Measurements from ENCODE around the gene RRBP1. TPM values are rescaled to one million over a fixed set of nuclear protein-coding genes. Genes with fewer than 3 reads are reported as not detected.

Gene RRBP1
- total RNA-seq (2014; rRNA removed; shearing (Covaris generic)) = 104 and 136 TPM in 2 replicates

DNA sequence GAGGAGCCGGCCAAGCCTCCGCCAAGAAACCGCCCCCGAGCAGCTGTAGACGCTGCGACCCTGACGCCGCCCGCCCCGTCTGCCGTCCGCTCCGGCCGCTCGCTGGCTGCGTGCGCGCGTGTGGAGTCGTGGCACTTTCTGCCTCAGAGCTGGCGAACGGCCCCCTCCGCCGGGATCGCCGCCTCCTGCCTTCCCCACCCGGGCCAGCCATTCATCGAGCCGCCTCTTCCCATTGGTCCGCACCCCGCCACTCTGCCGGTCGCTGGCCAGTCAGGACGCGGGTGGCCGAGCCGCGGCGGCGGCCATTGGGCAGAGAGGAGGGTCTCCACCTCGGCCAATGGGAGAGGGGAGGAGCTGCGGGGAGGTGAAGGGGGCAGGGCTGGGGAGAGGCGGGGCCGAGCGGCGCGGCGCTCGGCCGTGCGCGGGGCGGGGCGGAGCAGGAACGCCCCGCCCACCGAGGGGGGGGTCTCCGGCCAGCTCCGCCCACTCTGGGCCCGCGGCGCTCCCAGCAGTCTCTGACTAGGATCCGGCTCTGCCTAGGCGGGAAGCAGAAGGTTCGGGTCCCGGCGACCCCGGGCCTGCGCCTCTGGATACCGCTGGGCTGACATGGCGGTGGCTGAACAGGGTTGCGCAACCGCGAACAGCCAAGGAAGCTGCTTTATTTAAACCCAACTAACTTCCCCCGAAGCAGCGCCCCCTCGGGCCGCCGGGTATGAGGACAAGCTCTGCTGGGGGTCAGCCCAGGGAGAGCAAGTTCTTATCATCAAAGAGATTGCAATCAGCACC, at the start of gene RRBP1:
RRBP1 (minus strand) TSS at position 140 of the 786 bp plus-strand sequence. CDS start 21,735 bp downstream, outside the sequence.
- DNase-seq (ENCODE audit: low spot score) = peak; percentile 94

DNA sequence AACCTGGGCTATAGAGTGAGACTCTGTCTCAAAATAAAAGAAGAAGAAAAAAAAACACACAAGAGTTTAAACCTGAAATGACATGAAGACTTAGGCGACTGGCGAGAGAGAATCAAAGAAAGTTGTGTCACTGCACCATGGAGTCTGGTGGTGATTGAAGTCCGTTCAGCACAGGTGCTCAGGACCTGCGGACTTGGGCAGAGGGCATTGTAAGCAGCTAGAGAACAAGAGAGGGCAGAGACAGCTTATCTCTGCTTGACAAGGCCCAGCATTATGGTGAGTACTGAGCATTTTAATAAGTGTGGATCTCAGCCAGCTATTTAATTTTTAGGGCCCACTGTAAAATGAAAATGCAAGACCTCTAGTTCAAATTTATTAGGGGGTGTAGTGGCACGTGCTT, 49.2 kb upstream of the RRBP1 start:
- no peak for DNase-seq (ENCODE audit: low spot score)

DNA sequence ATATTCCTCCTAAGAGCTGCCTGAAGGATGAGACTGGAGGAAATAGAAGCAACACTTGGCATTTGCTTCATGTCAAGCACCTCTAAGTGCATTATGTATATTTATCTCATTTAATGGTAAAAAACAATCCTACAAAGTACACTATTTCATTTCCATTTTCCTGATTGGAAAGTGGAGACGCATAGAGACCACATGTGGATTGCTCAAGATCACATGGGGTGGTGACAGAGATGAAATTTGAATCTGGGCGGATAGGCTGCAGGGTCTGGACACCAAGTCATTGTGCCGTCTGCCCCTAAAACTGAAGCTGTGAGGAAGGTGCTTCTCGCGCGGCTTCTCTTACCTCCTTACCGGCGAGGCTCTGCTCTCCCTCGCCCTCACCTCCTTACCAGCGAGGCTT, 48.0 kb upstream of the RRBP1 start:
- DNase-seq (ENCODE audit: low spot score) = no peak

GRCh38 chr20:17728074-17728473, 46.0 kb upstream of the RRBP1 start:
- DNase-seq (ENCODE audit: low spot score) = no peak

GRCh38 chr20:17727351-17727750, 45.3 kb upstream of the RRBP1 start:
- DNase-seq (ENCODE audit: low spot score) = no peak

- no peak for DNase-seq (ENCODE audit: low spot score)
Measured at GRCh38 chr20:17726902-17727301, 44.9 kb upstream of the RRBP1 start.

DNA sequence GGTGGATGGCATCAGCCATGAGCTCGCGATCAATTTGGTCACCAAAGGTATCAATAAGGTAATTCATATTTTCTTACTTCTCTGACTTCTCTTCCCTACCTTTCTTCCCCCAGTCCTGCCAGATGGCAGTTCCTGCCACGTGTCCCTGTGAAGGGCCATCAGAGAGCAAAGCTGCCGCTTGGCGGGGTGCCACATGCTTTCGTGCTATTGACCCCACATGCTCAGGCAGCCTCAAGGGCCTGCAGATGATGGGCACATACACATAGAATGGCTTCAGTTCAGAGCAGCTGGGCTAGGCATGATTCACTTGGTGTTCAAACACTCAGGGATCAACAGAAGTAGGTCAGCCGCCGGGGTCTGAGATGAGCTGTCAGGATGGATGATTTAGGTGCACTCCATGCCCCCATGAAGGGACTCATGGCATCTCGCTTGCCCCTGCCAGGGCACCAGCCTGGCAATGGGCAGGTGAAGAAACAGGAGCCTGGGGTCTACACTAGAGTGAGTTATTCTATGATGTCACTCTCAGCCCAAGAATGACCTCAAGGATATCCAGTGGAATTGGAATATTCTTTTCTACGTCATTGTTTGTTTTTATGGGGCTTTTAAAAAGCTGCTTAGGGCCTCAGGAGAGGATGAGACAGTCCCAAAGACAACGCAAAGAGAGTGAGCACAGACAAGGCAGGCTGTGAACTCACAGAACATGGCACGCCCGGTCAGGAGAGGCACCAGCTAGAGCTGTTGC, 43.2 kb upstream of the RRBP1 start:
- no peak for DNase-seq (ENCODE audit: low spot score)

GRCh38 chr20:17723301-17723691, 41.3 kb upstream of the RRBP1 start:
- DNase-seq (ENCODE audit: low spot score) = no peak

DNA sequence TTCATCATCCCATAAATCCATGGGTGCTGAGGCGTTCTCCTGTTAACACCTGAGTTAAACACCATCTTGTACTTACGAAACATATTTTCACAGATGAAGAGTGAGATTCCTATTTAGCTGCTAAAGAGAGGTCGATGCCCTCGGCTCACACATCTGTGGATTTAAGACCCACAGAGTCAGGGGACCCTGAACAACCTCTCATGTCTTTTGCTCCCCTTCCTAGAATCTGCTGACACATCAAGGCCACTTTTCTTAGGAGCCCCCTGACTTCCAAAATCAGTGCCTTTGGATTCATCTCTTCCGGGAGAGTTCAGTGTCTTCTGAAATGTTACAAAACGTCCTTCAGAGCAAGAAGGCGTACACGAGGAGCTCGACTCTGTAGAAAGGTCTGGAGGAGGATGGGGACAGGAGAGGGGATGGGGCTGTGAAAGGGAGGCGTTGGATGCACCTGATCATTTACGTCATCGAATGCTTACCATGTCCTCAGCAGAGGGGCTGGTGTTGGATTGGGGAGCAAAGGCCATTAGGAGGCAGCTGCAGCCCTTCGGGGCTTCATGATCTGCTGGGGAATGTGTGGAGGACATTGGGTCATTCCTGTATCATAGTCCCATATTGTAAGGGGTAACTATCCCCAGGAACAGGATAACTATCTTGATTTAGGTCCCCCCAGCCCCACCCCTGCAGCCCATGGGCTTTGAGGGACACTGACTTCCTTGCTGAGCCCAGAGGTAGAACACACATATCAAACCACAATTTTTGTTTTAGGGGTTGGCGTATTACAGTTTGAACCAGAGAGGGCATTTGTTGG, 40.7 kb upstream of the RRBP1 start:
- DNase-seq (ENCODE audit: low spot score) = no peak

DNA sequence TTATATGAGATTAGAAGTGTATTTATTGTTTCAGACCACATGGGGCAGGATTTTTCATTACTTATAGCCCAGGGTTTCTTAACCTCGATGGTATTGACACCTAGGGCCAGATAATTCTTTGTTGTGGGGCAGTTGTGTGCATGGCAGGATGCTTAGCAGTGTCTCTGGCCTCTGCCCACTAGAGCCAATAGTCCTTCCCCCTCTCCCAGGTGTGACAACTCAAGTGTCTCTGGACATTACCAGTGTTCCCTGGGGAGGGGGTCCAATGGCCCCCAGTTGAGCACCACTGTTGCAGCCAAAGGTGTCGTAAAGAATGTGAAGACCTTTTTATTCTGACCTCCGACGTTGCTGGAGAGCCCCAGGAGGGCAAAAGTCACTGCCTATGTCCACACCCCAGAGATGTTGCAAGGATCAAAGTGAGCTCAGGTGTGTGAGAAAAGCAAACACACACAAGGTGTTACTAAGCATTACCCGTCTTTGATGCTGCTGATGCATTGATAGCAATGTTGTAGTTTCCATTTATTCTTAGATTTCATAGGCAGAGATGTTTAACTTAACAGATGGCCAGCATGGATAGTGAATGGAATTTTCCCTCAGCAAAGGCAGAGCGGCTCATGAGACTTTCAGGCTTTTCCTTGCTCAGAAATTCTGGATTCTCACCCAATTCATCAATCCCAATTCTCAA, 39.9 kb upstream of the RRBP1 start:
- DNase-seq (ENCODE audit: low spot score) = no peak

- no peak for DNase-seq (ENCODE audit: low spot score)
Measured at GRCh38 chr20:17720755-17721154, 38.7 kb upstream of the RRBP1 start.

DNA sequence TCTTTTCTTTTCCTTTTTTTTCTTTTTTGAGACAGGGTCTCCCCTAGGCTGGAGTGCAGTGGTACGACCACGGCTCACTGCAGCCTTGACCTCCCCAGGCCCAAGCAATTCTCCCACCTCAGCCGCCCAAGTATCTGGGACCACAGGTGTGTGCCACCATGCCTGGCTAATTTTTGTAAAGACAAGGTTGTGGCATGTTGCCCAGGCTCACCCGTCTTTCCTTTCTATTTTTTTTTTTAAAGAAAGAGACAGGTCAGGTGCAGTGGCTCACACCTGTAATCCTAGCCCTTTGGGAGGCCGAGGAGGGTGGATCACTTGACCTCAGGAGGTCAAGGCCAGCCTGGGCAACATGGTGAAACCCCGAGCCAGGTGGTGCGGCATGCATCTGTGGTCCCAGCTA, 34.3 kb upstream of the RRBP1 start:
- no peak for DNase-seq (ENCODE audit: low spot score)

GRCh38 chr20:17715075-17715474, 33.0 kb upstream of the RRBP1 start:
- no peak for DNase-seq (ENCODE audit: low spot score)

GRCh38 chr20:17714597-17714996, 32.6 kb upstream of the RRBP1 start:
- DNase-seq (ENCODE audit: low spot score) = no peak

GRCh38 chr20:17712708-17713107, 30.7 kb upstream of the RRBP1 start:
- DNase-seq (ENCODE audit: low spot score) = no peak

DNA sequence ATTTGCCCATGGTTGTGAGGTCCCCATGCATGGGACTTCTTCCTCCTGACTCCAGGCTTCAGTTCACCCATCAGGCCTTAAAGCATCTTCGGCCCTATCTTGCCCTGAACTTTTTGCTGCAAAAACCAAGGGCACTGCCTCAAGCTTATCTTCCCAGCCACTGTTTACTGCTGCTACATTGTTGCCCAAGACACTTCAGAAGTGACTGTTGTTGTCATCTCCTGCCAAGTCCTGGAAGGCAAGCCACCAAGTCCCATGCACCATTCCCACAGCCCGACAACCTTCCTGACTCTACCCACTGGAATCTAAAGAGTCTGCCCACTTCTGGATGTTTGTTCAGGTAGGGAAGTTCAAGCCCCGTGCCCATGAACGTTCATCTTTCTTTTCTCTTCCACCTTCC, 30.2 kb upstream of the RRBP1 start:
- no peak for DNase-seq (ENCODE audit: low spot score)

DNA sequence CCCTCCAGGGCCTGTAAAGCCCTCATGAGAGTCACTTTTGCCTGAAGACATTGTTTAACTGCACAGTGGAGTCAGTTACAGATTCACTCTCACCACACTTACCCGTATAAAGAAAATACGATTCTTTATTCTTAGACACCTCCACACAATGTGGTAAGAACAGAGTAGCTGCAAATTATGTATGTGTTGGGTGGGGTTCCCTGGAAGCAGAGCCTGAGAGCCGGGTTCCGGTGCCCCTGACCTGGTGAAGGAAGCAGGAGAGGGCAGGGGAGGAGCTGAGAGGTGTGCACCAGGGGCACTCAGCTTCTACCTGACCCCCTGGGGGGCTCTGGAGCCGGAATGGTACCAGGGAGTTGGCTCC, 29.2 kb upstream of the RRBP1 start:
- DNase-seq (ENCODE audit: low spot score) = no peak

DNA sequence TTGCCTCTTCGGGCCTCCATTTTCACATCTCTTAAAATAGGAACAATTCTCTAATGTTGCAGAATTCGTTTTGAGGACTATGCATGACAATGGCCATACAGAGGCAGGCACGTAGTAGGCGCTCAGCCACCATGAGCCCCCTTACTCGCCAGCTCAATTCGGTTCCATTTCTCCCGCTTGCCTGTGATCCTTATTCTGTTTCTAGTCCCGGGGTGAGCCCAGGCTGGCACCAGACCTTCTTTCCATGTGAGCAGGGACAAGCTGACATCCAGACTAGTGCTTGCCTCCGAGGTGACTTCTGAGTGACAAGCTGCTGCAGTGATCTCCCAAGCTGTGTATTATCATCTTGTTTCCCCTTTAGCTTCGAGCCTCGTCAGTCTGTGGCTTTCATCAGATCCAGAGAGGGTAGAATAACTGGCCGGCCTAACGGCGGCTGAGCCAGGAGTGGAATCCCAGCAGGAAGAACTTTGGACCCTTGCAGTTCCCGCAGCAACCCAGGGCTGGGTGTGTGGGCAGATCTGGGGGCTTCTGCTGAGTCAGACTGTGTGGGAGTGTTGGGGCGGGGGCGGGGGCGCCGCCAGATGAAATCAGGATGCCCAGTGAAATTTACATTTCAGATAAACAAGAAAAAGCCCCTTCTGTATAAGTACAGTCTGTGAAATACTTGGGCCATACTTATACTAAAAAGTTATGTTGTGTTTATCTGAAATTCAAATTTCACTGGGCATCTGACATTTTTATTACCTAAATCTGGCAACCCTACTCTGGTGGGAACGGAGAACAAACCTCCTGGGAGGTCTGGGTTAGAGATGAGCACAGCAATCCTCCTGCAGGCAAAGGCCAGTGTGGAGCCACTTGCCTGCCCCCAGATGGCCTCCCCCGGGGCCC, 28.6 kb upstream of the RRBP1 start:
- DNase-seq (ENCODE audit: low spot score) = no peak

DNA sequence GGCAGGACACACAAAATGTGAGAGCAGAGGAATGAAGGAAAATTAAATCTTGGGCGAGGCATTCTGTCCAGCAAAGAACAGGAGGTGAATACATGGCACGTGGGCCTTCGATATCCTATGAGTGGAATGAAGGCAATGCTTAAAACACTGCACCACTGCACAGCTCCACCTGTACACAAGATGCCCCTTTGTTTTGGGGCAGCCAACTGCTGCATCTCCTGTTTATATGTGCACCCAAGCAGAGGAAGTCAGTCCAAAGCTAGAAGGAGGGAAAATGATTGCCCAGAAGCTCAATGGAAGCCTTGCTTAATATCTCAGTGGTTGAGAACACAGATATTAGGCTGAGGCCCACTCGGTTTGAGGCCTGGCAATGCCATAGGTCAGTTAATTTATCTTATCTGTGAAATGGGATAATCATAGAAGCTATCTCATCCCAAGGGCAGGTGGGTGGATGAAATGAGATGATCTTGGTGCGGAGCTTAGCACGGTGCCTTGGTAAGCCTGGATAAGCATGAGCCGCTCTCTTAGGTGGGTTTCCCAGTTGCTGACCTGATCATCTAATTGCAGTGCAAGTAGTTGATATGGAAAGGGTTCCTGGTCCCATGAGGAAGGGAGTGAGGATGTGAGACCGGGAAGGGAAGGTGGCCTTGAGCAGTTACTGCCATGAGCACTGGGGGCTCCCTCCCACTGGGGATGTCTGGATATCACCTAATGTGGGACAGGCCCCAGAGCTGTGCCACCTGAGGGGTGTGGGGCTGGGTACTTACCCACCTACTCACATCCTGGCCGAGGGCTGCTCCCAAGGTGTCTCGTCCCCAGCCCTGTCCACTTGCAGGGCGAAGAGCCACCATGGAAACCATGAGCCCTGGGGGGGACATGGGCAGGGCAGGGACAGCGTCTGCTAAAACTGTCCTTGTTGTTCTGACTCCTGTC, 27.6 kb upstream of the RRBP1 start:
- no peak for DNase-seq (ENCODE audit: low spot score)
